Epithelial cell of esophagus (primary cell): ENCODE results near the gene CCDC88C.
A peak's percentile ranks its signal among the peaks of the same experiment; 100 is the strongest.

Source experiments
- DNase-seq: peaks from one replicate; pipeline ENCODE4 v3.0.0; 2010; ENCODE audit warnings: low read depth
- H3K4me3 ChIP-seq: 2 replicates; pipeline ENCODE4 v1.5.1; 2011; ENCODE audit warnings: mild to moderate bottlenecking, low read length, control low read depth
- TF ChIP-seq, protein P1 (sequence below): IDR thresholded peaks from 2 replicates; pipeline ENCODE4 v1.5.1; 2011; ENCODE audit warnings: low read depth, mild to moderate bottlenecking, low read length, control low read depth, inconsistent platforms; ENCODE audit not compliant: insufficient read depth; ENCODE audit errors: missing control alignments

CCDC88C gene

DNA sequence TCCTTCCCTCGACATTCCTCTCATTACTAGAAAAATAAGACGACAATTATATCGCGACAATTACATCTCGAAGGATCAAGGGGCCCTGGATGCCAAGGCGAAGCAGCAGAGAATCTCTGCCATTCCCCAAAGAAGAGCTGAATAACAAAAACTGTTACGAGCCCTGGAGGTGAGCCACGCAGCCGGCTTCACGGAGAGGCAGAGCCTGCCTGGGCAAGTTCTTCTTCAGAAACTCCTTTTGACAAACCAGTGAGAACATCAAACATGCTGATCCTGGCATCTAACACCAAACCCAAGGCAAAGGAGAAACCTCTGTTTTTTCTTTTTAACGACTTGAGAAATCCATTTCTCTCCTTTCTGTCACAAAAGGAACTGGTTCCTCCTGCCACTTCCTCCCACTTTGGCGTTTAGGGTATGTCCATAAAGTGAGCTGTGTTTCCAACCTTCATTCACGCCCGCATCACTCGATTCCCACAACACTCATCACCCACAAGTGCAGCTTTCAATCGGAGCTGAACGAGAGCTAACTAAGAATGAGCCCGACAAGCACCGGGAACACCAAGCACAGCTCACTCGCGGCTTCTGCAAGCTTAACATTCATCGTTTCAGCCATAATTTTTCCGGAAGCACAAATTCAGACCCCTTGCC lies 21.5 kb downstream of the CCDC88C start:
- peak; percentile 91 for DNase-seq
- peak overlapping the region; percentile 36 for H3K4me3 ChIP-seq
- TF ChIP-seq, protein P1, sequence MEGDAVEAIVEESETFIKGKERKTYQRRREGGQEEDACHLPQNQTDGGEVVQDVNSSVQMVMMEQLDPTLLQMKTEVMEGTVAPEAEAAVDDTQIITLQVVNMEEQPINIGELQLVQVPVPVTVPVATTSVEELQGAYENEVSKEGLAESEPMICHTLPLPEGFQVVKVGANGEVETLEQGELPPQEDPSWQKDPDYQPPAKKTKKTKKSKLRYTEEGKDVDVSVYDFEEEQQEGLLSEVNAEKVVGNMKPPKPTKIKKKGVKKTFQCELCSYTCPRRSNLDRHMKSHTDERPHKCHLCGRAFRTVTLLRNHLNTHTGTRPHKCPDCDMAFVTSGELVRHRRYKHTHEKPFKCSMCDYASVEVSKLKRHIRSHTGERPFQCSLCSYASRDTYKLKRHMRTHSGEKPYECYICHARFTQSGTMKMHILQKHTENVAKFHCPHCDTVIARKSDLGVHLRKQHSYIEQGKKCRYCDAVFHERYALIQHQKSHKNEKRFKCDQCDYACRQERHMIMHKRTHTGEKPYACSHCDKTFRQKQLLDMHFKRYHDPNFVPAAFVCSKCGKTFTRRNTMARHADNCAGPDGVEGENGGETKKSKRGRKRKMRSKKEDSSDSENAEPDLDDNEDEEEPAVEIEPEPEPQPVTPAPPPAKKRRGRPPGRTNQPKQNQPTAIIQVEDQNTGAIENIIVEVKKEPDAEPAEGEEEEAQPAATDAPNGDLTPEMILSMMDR: no peak

DNA sequence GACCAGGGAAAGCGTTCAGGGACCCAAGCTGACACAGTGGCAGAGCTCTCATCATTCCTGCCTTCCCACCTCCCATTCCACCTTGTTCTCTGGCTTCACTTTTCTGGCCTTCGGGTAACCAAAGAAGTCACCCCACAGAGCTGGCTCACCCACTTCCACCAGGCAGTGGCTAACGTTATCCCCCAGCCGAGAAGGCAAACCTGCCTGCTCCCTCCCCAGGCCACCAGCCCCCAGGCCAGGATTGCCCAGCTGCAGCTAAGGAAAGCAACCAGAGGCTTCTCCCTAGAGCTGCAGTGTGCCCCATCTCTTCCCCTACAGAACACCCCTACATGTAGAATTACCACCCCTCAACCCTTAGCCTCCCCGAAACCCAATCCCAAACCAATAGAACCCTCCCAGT lies 22.2 kb downstream of the CCDC88C start:
- TF ChIP-seq, protein P1: no peak
- DNase-seq: no peak
- peak overlapping the region; percentile 36 for H3K4me3 ChIP-seq

DNA sequence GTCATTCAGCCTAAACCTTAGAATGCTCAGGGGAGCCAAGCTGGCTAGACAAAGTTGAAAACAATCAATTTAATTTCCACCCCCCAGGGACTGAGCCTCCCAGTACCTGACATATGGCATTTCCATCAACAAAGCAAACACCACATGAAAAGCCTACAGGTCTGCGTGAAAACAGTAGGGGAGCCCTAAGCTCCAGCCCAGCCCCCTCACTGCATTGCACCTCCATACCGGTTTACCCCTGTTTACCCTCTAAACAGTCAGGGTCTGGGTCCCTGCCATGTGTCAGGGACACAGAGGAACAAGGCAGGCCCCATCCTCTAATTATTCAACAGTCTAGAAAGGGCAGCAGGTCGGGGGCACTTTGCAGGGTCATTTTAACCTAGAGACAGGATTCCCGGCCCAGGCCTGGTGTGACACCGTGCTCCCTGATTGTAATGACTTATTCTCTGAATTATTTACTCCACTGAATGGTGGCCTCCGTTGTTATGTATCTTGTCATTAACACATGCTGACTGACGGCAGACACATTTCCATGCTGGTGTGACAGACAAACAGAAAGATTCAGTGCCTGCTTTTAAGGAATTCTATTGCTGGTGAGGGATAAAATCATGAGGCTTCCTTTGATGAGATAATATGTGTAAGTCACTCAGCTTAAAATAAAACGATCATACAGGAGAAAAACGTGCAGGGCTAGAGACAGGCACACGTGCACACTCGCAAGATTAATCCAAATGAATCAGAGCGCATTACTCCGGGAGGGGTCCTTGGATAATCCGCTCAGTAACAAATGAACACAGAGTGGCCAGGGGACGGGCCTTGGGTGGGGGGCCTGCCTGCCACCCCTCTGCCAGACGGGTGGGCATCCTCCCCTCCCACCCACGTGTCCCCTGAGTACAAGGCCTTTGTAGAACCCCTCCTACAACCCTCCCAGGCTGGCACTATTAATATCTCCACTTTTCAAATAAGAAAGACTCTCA lies 23.2 kb downstream of the CCDC88C start:
- no peak overlapping the region for H3K4me3 ChIP-seq
- DNase-seq: no peak
- TF ChIP-seq, protein P1: no peak

DNA sequence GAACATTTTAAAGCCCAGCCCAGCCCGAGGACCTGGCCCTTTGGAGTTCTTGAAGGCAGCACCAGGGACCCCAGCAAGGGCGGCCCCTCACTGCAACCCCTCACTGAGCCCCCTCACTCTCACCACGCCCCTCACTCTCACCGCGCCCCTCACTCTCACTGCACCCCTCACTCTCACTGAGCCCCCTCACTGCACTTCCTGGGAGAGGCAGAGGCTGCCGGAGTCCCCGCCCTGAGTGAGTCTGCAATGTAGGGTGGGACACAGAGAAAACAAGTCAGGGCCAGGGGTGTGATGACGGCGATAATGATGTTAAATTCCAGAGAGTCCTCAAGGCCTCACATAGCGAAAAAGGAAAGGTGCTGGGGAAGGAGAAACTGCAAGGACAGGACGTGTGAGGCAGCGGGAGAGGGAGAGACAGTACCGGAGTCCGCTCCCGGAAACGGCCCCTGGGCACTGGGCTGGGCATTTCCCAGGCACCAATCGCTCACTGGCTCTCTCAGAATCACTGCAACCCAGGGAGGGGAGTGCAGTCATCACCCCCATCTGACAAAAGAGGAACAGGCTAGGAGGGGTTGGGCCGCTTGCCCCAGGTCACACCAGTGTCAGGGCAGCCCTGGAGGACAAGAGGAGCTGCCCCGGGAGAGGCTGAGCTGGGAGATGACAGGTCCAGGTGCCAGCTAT lies 24.9 kb downstream of the CCDC88C start:
- peak; percentile 72 for DNase-seq
- H3K4me3 ChIP-seq: peak overlapping the region; percentile 13
- TF ChIP-seq, protein P1: no peak

DNA sequence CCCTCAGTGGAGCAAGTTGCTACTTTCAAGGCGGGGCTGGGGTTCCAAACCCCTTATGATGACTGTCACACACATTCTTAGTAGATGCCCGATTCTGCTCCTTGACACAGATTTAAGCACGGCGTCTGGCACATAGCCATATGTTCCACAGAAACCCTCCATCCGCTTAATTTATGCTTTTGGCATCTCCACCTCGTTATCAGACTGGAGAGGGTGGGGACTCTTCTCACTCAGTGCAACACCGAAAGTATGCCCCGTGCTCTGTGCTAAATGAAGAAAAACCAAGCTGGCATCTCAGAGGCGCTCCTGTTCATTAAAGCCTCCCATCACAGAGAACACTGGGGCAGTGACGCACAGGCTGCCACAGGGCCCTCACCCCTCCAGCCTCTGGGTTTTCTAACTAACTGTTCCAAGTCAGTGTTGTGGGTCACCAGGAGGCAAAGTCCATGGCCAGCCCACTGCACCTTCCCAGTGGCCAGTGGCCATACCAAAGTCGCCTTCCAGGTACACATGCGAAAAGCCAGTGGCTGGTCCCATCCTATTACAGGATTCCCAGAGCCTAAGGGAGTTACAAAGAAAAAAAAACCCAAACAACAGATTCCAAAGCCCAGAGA lies 27.3 kb downstream of the CCDC88C start:
- H3K4me3 ChIP-seq: no peak overlapping the region
- TF ChIP-seq, protein P1: no peak
- DNase-seq: no peak

DNA sequence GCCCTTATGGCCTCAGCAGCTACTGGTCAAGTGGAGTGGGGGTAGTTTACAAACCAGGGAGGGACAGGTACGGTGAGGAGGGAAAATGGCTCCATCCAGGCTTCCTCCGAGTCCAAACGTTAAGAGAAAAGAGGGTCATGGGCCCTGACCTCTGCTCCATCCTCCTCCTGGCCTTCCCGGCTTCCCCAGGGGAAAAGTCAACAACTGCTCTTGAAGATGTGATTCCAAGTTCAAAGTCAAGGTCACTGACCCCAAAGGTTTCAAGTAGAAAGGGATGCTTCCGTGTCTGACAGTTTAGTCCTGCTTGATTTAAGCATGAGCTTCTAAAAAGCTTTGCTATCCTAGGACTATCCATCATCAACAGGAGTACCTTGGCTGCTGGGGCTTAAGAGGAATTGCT lies 28.5 kb downstream of the CCDC88C start:
- no peak for DNase-seq
- TF ChIP-seq, protein P1: no peak
- no peak overlapping the region for H3K4me3 ChIP-seq
